GM21390 (cell line): ENCODE data around the gene USP24.

Source experiments
- ATAC-seq: cut with Tn5 transposase; IDR thresholded peaks from one replicate; pipeline ENCODE4 v1.9.1; 2021; ENCODE audit not compliant: unreplicated experiment

USP24 gene

DNA sequence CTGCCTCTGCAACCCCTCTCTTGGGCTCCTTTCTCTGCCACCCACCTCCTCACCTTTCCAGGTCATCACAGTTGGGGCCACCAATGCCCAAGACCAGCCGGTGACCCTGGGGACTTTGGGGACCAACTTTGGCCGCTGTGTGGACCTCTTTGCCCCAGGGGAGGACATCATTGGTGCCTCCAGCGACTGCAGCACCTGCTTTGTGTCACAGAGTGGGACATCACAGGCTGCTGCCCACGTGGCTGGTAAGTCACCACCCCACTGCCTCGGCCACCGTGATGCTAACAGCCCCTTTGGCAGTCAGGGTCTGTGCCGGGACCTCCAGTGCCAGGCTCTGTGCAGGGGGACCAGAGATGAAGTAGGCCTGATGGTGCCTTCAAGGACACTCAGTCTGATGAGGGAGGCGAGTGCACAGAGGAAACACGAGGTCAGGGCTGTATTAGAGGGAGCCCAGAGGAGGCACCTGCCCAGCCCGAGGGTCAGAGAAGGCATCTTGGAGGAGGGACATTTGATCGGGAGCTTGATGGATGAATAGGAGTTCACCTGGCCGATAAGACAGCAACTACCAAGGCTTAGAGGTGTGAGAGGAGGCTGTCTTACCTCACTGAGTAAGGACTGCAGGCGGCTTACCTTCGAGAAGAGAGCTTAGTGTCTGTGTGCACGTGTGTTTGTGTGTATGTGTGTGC lies 157.8 kb downstream of the USP24 start:
- ATAC-seq, result no peak

GRCh38 chr1:55056632-55056992 lies 158.6 kb downstream of the USP24 start:
- no peak for ATAC-seq

DNA sequence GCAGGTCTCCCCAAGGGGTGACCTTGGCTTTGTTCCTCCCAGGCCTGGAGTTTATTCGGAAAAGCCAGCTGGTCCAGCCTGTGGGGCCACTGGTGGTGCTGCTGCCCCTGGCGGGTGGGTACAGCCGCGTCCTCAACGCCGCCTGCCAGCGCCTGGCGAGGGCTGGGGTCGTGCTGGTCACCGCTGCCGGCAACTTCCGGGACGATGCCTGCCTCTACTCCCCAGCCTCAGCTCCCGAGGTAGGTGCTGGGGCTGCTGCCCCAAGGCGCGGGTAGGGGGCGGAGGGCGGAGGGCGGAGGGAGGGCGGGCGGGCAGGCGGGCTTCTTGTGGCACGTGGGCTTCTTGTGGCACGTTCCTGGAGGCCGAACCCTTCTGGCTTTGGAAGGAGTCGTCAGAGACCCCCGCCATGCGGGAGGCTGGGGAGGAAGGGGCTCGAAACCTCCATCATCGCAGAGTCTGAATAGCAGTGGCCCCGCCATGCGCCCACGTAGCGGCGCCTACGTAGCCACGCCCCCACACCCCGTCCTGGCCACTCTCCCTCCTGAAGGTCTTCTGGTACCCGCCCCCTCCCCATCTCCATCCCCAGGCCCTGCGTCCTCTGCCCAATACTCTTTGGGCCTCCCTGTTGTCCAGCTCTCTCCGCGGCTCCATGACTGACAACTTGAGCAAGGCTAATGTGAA lies 159.1 kb downstream of the USP24 start:
- ATAC-seq, result no peak

GRCh38 chr1:55055084-55055882 lies 159.9 kb downstream of the USP24 start:
- ATAC-seq, result no peak

GRCh38 chr1:55054396-55054795 lies 160.8 kb downstream of the USP24 start:
- no peak for ATAC-seq

- no peak for ATAC-seq
Measured at GRCh38 chr1:55053265-55053954, 161.8 kb downstream of the USP24 start.

- no peak for ATAC-seq
Measured at GRCh38 chr1:55052221-55053142, 162.7 kb downstream of the USP24 start.

- ATAC-seq, result no peak
Measured at GRCh38 chr1:55051621-55052020, 163.5 kb downstream of the USP24 start.

DNA sequence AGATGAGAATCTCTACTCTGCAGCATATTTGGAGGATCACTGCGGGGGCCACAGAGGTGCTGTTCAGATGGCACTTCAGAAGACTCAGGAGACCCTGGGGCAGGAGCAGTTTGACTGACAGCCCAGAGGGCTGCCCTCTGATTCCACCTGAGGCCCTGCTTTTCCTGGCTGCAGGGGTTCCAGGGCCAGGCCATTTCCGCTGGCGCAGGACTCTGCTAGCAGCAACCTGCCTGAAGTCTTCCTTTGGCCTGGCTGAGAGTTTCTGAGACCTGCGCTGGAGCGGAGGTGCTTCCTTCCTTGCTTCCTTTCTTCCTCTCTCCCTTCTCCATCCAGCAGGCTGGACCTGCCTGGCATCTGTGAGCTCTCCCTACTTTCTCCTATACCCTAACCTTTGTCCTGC lies 164.0 kb downstream of the USP24 start:
- ATAC-seq, result no peak

GRCh38 chr1:55050283-55050682 lies 164.9 kb downstream of the USP24 start:
- ATAC-seq, result no peak

DNA sequence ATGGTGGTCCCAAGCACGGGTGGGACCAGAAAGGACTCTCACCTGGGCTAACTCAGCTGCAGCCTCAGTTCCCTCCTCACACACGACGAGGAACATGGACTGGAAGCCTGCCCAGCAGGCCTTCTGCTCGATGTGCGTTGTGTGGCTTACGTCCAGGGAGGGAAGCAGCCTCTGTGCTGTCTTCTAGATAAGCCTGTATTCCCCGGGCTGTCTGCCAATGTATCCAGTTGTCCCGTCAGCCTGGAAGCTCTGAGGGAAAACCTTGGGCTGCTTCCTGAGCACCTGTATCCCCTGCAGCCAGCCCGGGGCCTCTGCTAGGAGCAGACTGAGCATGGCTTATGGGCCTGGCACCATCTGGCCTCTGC lies 165.3 kb downstream of the USP24 start:
- ATAC-seq, result no peak

- no peak for ATAC-seq
Measured at GRCh38 chr1:55049271-55049913, 165.8 kb downstream of the USP24 start.

DNA sequence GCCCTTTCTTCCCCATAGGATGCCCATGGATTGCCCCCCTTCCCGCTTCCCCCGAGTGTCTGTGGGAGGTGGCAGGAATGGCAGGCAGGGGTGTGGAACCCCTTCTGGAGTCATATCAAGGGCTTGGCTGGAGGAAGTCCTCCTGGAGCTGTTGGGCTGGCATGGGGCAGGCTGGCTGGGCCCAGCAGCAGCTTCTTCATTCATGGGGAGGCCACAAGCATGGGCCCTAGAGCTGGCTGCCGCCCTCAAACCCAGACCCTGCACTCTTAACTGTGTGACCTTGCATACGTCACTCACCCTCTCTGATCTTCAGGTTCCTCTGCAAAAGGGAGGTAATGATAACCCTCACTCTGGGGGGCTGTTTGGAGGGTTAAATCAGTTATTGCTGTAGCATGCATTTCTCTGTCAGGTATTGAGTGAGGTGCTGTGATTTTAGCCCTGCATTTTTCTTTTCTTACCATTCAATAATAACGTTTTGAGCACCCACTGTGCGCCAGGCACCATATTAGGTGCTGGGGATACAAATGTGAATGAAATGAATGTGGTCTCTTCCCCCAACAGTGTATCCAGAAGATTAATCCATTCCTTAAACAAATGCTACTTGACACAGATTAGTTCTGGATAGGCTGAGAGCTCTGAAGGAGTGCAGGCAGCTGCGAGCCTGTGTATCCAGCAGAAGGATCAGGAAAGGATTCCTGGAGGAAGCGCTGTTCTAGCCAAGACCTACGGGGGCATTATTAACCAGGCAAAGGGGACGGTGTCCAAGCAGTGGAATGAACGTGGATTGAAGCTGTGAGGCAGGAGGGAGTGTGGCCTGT lies 166.5 kb downstream of the USP24 start:
- no peak for ATAC-seq

- ATAC-seq, result no peak
Measured at GRCh38 chr1:55047611-55048010, 167.6 kb downstream of the USP24 start.

GRCh38 chr1:55046871-55047270 lies 168.3 kb downstream of the USP24 start:
- ATAC-seq, result no peak

GRCh38 chr1:55045430-55045829 lies 169.7 kb downstream of the USP24 start:
- no peak for ATAC-seq

DNA sequence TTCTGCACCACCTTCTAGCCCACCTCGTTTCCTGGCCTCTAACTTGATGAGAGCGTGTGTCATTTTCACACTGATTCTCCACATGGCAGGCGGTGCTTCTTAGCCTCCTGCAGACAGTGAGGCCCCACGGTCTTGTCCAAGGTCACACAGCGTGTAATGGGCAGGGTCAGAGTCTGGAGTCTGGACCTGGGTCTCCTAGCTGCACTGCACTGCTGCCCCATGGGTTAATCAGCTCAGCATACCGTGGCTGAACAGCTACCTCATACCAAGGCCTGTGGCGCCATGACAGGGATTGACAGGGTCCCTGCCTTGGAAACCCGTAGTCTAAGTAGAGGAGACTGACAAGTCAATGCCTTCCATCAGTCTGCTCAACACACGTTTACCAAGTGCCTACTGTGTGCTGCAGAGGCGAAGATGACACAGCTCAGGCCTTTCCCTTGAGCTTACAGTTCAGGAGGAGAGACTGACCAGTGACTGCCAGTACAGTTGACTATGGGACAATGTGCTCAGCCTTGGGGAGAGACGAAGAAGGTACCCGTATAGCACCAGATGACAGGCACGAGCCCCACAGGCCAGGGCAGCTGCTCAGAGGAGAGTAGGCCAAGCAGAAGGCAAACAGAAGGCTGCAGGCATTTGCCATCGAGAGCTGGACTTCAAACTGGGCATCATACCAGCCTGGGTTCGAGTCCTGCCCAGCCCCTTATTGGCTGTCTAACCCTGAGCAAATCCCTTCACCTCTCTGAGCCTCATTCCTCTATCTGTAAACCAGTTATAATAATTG lies 170.4 kb downstream of the USP24 start:
- ATAC-seq, result no peak

GRCh38 chr1:55043726-55044125 lies 171.4 kb downstream of the USP24 start:
- no peak for ATAC-seq
